Right renal pelvis (tissue), 4 donors: Measurements from ENCODE around the gene APOBEC2. TPM values are rescaled to one million over a fixed set of nuclear protein-coding genes. Genes with fewer than 3 reads are reported as not detected.

ENCODE experiments used
- DNase-seq, 4 donors: peaks; one replicate each; pipeline ENCODE4 v3.0.0-alpha.2; 2013; ENCODE audit warnings: low read depth in 4 of 4, low spot score in 3 of 4, missing footprints in 1 of 4
- polyA plus RNA-seq, 4 donors: library from polyadenylated mRNA; unstranded; fragments of 120-200 nt; gene quantifications; one replicate each; pipeline ENCODE4 v1.2.1, GENCODE V29; 2013; ENCODE audit not compliant: insufficient read length in 4 of 4

The APOBEC2 gene
- polyA plus RNA-seq, 4 donors = 0.18 to 0.65 (median 0.23) TPM

DNA sequence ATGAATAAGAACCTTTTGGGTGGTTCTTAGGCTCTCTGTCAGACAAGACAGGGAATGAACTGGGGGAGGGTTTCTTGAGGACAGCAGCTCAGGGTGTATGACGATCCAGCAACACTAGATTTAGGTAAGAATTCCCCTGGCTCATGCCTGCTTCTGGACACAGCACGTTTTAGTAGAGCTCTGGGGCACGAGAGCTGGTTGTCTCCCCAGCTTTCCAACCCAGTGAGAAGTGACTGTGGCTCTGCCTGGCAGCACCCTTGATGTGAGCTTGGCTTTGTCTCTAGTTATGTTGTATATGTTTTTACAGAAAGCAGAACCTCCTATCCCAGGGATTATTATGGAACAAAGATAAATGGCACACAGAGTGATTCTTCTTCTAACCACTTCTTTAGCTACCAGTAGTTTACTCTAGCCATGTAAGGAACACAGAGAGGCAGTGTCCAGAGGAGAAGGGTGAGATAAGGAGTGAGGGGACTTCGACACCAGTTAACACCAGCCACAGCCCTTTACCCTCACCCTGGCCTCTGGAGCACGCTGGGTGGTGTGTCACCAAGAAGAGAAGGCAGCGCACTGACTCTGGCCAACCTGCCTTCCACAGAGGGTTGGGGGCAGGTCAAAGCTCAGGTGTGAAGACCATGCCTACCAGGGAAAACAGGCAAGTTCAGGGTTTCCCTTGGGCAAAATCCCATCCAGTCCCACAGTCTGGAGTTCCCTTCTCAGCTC, 3.9 kb downstream of the APOBEC2 start:
- no peak for DNase-seq

DNA sequence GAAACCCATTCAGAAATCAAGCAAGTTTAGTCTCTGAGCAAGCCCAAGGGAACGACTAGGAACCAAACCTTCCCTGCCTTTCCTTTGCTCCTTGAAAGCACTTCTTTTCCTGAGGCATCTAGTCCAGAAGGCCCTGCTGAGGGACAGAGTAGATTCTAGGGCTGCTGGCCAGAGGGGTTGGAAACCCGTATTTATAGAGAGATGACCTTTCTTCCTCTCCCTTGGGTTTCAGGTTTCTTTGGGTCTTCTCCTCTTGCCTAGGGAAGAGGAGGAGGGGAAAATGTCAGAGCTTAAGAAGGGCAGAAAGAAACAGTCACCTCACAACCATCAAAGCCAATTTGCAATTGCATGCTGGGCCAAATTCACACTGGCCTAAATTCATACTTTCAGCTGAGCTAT, 5.8 kb downstream of the APOBEC2 start:
- no peak for DNase-seq

DNA sequence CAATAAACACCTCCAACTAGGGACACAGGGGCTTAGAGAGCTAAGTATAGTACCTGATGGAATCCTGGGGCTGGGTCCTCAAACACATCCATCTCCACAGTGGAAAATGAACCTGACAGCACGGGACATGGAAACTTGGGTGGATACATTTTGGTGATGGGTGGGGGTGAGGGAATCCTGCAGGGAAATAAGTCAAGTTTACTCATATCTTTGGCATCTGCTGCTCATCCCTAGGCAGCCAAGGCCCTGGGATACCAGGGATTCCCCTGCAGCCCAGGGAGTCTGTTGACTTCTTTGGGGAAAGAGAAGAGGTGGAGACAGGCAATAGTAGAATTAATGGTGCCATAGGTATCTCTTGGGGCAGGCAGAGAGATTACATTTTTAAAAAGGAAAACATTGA, 6.6 kb downstream of the APOBEC2 start:
- DNase-seq = no peak

DNA sequence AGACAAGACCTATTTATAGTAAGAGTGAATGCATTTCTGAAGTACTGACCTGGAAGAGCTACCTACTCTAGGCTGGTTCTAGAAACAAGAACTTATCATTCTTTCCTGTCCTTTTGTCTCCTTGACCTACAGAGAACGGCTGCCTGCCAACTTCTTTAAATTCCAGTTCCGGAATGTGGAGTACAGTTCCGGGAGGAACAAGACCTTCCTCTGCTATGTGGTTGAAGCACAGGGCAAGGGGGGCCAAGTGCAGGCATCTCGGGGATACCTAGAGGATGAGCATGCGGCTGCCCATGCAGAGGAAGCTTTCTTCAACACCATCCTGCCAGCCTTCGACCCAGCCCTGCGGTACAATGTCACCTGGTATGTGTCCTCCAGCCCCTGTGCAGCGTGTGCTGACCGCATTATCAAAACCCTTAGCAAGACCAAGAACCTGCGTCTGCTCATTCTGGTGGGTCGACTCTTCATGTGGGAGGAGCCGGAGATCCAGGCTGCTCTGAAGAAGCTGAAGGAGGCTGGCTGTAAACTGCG, 8.3 kb downstream of the APOBEC2 start:
- DNase-seq = no peak

DNA sequence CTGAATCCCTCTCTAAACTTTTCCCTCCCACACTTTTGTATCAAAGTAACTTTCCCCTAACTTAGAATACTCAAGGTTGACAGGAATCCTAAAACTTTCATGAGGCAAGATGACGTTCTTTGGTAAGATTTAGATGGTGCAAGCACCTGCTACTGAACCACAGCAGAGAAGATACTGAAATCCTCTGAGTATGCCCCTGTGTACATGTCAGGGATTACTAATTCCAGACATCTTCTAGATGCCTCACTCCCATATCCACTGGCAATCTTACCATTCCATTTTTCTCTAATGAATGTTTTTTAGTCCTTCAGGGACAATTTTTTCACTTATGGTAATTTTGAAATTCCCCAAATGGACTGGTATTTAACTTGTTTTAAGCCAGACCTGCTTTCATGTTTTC, 9.1 kb downstream of the APOBEC2 start:
- DNase-seq = no peak

DNA sequence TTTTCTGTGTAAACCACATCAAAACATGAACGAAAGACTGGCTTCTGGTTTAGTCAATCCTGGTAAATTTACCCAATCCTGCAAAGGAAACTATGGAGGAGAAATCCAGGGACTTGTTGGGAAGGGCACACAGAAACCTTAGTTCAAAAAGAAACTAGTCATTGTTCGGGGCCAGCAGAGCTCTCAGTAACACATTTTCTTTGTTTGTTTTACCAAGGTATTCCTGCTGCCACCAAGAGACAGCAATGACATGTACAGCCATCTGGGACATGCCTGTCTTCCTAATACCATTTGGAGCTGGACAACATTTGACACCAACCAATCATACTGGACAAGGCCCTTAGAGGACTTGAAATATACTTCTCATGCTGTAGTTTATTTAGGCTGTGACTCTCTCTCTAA, 10.9 kb downstream of the APOBEC2 start:
- no peak for DNase-seq

DNA sequence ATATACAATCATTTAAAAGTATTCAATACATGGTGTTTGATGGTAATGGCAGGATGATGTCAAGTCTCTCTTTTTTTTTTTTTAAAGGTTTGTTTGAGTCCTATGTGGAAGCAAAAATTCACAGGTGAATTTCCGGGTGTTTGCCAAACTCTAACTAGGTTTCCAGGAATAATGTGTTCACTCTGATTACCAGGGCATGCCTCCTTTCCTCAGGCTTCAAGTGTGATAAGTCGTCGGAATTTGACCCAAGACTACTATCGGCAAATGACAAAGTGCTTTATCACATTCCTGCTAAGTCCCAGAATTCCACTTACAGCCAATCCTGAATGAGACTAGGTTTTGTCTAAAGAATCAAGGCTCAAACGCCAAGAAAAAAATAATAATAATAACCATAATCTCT, 11.8 kb downstream of the APOBEC2 start:
- no peak for DNase-seq

DNA sequence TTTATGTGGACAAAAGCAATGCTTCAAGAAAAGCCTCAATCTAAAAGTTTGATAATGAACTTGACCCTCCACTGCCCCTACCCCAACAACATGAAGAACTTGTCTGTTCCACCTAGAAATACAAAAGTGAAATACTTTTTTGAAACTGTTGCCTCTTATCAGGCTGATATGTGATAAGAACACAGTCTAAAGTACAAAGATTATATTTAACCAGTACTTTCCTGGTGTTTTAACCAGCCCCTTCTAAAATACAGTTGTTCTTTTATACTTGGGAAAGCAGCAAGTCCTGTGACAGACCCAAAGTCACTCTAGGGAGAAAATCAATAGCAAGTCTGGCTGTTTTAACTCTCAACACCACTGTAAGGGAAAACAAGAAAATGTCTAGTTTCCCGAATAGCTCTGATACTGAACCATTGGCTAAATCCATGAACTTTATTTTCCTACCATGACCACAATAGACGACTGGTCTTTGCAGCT, 12.6 kb downstream of the APOBEC2 start:
- DNase-seq = no peak

DNA sequence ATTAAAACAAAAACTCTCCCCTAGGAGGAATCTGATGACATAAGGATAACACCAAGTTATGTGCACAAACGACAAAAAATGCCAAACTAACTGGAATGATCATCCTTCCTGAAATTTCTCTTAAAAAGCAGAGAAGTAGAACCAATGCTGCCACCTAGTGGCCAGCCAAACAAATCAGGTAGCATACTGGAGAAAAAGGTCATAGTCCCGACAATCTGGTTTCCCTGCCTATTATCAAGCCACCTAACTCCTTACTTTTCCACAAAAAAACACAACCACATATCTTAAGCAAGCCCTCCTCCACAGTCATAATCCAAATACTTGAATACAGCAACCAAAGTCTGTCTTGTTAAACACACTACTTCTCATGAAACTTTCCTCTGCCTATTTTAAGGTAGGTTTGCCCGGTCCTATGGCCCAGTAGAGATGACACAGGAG, 13.9 kb downstream of the APOBEC2 start:
- peak in 3 of 4 donors; percentile 61 to 77 (median 76) for DNase-seq

DNA sequence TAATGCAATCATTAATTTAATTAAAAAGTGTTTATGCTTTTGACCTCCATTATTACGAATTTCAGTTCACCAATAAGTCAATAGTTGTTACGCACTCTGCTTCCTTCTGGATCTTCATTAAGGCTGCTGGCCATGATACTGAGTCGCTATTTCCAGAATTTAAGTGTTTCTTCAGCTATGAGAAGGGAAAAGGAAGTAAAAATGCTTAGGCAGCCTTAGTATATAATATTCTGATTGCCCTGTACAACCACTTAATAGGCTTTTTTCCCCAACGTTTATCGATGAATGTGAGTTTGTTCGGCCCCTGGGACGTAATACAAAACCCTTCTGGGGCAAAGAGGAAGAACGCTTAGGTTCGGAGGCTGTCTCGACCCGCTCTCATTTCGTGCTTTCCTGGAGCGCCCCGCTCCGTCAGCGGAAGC, 18.5 kb downstream of the APOBEC2 start:
- DNase-seq = peak in 1 of 4 donors; percentile 73

DNA sequence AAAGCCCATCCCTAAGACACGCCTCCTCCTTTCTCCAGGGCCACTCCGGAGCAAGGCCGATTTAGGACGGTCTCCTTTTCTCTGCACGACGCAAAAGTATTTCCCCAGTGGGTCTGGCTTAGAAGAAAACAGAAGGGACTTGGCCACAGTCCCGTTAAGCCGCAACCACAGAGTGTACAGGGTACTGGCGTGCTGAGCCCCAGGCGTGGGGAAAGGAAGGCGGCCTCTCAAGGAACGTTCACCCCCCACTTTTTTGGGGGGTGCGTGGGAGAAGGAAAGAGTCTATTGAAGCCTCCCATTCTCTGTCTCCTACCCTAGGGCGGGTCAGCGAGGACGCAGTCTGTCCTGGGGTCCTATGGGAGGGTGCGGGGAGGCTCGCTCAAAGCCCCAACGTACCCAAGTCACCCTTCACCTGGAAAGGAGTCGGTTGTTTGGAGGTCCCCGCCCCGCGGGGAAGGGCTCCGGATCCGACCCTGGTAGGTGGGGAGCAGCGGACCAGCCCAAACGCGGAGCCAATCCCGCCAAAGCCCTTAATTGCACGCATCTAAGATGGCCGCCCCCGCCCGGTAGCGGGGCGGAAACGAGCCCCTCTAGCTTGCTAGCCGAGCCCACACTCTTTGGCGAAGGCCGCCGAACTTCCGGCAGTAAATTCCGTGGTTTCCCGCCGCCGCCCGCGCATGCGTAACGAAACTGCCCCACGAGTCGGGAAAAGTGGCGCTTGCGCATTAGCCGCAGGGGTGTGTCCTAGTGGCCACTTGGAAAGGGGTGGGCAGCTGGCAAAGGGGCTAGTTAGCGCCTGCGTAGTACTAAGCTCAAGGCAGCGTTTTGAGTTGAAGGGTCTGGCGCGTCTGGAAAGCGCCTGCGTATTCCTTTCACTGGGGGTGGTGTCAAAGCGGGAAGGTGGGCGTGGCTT, 19.2 kb downstream of the APOBEC2 start, which contains the start of gene OARD1:
TSS of gene OARD1 (minus strand) at position 434 of the 913 bp plus-strand sequence. CDS start 722 bp downstream, outside the sequence.
- DNase-seq = peak; percentile 99 to 100 (median 99)

DNA sequence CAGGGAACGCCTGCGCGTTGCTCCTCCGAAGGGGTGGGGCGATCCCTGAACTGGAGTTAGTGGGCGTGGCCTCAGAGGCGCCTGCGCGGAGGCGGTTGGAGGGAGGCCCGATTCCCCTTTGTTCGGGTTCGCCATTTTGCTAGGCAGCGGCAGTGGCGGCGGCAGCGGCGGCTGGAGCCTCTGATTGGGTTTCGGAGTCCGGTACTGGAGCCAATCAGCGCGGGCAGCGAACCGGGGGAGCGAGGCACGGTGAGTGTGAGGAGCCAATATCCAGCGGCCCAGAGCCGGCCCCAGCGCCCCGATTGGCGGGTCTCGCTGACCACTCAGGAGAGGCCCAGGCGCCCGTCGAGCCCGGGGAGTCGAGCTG, 19.8 kb downstream of the APOBEC2 start, which contains the start of gene NFYA:
TSS of gene NFYA (plus strand) at position 139 of the 367 bp plus-strand sequence. CDS start 6,116 bp downstream, outside the sequence.
- DNase-seq = no peak

DNA sequence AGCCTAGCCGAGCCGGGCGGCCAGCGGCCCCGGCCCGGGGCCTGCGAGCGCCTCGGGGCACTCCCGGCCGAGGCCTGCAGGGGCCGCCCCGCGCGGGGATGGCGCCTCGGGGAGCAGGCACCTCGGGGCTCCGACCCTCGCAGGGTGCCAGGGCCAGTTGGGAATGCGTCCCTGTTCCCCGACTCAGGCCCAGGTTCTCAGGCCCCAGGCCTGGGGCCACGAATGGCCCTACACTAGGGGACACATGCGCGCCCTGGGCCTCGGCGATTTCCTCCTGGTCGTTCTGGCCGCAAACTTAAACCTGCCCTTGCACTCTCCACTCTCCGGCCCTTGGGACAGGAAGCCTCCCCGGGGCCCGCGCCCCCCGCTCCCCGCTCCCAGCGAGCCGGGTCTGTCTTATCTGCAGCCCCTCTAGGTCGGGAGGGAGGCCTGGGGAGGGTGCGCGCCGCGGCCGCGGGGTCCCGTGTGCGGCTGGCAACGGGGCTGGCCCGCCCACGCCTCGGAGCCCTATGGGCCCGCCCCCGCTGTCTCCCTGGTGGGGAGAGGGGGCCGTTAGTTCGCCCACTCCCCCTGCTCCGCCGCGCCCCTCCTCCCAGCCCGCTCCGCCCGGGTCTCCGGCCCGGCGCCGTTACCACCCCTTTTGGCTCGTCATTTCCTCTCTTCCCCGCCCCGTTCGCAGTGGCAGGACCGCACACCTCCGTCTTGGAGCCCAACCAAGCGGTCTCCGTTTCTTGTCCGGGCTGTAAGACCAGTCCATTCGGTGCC, 20.4 kb downstream of the APOBEC2 start:
- peak; percentile 74 to 78 (median 76) for DNase-seq

DNA sequence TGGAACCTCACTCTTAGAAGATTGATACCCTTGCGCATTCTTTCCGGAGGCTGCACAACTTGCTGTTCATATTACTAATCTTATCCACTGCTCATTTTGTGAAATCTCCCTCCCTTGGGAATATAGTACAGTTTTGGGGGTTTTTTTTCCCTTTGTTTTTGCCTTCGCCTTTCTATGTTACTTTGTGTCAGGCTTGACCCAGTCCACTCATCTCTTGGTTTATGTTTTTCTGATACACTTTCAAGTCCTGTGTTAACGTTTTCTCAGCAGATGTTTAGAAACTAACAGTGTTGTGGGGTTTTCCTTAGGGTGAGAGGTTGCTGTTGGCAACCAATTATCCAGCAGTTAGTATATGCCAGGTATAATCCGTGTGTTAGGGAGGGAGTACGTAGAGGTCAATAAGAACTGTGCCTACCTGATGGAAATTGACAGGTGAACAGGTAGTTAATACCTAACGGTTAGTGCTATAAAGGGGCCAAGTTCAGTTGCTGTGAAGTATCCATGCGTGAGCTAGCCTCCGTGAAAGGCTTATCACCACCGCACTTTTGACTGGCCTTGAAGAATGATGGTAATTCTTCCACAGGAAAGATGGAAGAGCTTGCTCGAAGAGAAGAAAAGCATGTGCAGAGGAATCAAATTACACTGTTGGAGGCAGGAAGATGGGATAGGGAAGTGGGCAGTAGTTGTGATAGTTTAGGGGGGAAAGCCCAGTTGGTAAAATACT, 21.1 kb downstream of the APOBEC2 start:
- DNase-seq = peak in 1 of 4 donors; percentile 32

DNA sequence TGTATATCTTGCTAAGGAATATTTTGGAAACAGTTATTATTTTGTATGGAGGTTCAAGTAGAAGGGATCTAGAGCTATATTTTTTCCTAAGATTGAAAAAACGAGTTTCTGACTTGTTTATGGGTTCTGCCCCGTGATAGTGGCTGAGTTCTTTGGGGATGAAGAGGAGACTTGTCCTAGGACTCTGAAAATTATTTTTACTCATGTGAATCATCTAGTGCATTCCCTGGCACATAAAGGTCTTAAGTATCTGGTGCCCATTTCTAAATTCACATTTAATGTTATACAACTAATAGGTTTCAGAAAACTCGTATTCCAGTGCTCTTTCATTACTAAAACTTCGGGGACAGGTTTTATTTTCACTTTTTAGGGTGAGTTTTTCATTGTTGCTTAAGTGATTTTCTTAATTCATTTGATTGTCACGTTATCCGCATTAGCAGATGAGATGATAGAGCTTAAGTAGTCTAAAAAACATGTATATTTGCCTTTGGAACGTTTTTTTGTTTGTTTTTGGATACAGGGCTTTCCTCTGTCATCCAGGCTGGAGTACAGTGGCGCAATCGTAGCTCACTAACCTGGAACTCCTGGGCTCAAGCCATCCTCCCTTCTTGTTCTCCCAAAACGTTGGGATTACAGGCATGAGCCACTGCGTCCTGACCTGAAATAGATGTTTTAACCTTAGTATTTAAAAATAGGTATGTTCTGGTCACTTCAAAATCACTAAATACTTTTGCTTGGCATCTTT, 21.9 kb downstream of the APOBEC2 start:
- no peak for DNase-seq

DNA sequence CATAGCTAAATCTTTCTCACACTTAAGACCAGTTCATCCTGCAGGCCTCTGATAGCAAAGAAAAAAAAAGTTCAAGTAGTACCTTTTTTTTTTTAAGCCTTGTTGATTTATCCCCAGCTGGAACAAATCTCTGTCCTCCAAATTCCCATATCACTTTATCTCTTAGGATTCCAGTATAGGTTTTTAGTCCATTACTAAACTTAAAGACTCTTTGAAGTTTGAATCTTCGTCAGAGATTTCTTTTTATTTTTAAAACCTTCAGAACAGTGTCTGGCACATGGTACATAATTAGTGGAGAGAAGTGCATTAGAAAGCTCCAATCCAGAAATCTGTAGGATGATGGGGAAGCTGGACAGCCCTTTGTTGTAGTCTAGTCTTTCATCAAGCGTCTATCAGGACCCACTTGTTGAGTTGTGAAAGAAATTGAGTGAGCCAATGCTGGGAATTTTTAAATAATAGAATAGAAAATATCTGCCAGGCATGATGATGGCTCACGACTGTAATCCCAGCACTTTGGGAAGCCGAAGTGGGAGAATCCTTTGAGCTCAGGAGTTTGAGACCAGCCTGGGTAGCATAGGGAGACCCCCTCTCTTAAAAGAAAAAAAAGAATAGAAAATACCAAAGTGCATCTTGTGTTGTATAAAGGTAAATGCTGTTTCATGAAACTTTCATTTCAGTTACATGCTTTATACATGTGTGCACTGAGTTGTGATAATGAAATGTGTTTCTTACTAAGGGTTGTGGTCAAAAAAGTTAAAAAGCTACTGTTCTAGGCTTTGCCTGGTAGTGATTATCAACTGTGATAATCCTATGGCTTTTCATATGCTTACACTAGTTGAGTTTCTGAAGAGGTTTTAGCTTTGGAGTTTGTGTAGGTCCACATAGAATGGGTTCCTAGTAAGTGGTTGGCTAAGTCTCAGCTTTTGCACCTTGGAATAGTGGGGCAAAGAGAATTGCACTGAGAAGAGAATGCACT, 22.9 kb downstream of the APOBEC2 start:
- no peak for DNase-seq

DNA sequence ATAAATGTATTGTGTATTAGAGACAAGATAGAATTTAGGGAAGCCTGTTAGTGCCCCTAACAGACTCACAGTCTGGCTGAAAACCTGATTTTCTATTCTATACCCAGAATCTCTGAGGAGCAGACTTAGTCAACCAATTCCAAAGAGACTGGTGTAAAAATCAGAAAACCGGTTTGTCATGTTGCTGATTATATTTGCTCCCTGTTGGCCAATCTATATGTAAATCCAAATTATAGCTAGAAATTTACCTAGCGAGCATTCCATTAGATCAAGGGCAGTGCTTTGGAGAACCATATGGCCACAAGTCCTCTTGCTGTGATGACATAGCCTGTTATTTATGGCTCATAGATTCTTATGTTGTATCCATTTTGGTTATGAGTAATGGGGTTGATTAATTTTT, 24.5 kb downstream of the APOBEC2 start:
- DNase-seq = no peak

DNA sequence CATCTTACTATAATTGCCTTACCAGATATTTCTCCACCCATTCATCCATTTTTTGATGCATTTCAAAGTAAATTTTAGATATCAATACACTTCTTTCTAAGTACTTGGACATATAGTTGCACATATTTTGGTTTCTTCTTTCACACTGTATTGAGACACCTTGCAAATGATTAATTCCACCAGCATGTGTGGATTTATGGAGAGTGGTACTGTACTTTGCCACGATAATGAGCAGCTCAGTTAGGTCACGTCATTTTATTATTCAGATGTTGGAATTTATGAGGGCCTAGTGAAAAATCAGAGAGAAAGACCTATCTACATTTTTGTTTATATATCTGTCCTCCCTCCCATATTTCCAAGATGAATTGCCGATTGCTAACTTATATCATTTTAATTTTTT, 25.1 kb downstream of the APOBEC2 start:
- DNase-seq = no peak
